Breast epithelium (tissue), 4 donors: ENCODE results near the gene ITGA8. TPM values are rescaled to one million over a fixed set of nuclear protein-coding genes. Genes with fewer than 3 reads are reported as not detected.

ENCODE experiments used
- DNase-seq, 2 donors: peaks; one replicate each; pipeline ENCODE4 v3.0.0-alpha.2; 2019; ENCODE audit warnings: low spot score in 2 of 2
- H3K27ac ChIP-seq, 2 donors: fragments of 200-600 bp; sonication (generic) in 1 of 2; one replicate each; pipeline ENCODE4 v1.5.1; 2016 to 2019; ENCODE audit warnings: mild to moderate bottlenecking in 1 of 2
- H3K27me3 ChIP-seq, 2 donors: fragments of 200-600 bp; sonication (generic) in 1 of 2; one replicate each; pipeline versions ENCODE4 v1.5.1 to v1.6.0; 2017 to 2019; ENCODE audit warnings: control low read depth in 1 of 2, mild to moderate bottlenecking in 1 of 2
- H3K36me3 ChIP-seq: fragments of 200-600 bp; one replicate; pipeline ENCODE4 v1.5.1; 2019
- H3K4me1 ChIP-seq, 2 donors: fragments of 200-600 bp; sonication (generic); one replicate each; pipeline ENCODE4 v1.5.1; 2016 to 2019; ENCODE audit warnings: control low read depth in 1 of 2
- H3K4me3 ChIP-seq, 3 donors: fragments of 200-600 bp; sonication (generic); 1 replicate in 2 of 3; 2 replicates in 1 of 3; pipeline ENCODE4 v1.5.1; 2016 to 2019; ENCODE audit warnings: mild to moderate bottlenecking in 3 of 3, moderate library complexity in 2 of 3
- H3K9me3 ChIP-seq, 2 donors: fragments of 200-600 bp; sonication (generic) in 1 of 2; one replicate each; pipeline ENCODE4 v1.5.1; 2016 to 2019; ENCODE audit warnings: control low read depth in 1 of 2
- CTCF ChIP-seq, 3 donors: fragments of 450-650 bp; IDR thresholded peaks; one replicate each; pipeline ENCODE4 v1.5.1; 2016 to 2017; ENCODE audit warnings: antibody characterized with exemption in 3 of 3, mild to moderate bottlenecking in 3 of 3, moderate library complexity in 3 of 3
- POLR2A ChIP-seq: fragments of 450-650 bp; IDR thresholded peaks from one replicate; pipeline ENCODE4 v1.6.1; 2016; ENCODE audit warnings: antibody characterized with exemption, mild to moderate bottlenecking, moderate library complexity
- POLR2AphosphoS5 ChIP-seq, 3 donors: sonication (generic); formaldehyde crosslinking; IDR thresholded peaks; one replicate each; pipeline ENCODE4 v1.6.1; 2017; ENCODE audit warnings: antibody characterized with exemption in 3 of 3
- intact Hi-C: fragments of 100-400 bp; cut with DNase I; formaldehyde crosslinking; loops from one replicate; pipeline ENCODE4 v1.15.1; 2023; ENCODE audit warnings: low total_unique reads
- total RNA-seq, 3 donors: library from RNA; depleted of rRNA; stranded (reverse); fragments of >200 nt; gene quantifications; one replicate each; pipeline ENCODE4 v1.1.0, GENCODE V29; 2016

Gene ITGA8
- total RNA-seq, 3 donors from 2014 or later = 2.0 to 2.9 (median 2.6) TPM

- H3K36me3 ChIP-seq = no peaks in the 10 kb centered on the region
- no peaks in the 10 kb centered on the region for H3K4me1 ChIP-seq
- no peaks in the 10 kb centered on the region for H3K27me3 ChIP-seq
- H3K27ac ChIP-seq = no peak overlapping the region
- no peak for DNase-seq
- intact Hi-C loops = no loop called here
- TF ChIP-seq POLR2AphosphoS5 (IDR thresholded peaks at IDR 0.05) = no peak
- no peak for TF ChIP-seq CTCF (IDR thresholded peaks at IDR 0.05)
- no peak for TF ChIP-seq POLR2A
- H3K4me3 ChIP-seq = no peak overlapping the region
- H3K9me3 ChIP-seq = no peaks in the 10 kb centered on the region
These were observed 58.1 kb downstream of the ITGA8 start for GRCh38 chr10:15661574-15661973.

GRCh38 chr10:15660990-15661389 is 58.7 kb downstream of the ITGA8 start:
- H3K4me3 ChIP-seq = no peak overlapping the region
- TF ChIP-seq POLR2A = no peak
- no peak for TF ChIP-seq POLR2AphosphoS5 (IDR thresholded peaks at IDR 0.05)
- TF ChIP-seq CTCF (IDR thresholded peaks at IDR 0.05) = no peak
- DNase-seq = no peak
- intact Hi-C loops = no loop called here
- H3K36me3 ChIP-seq = no peaks in the 10 kb centered on the region
- no peaks in the 10 kb centered on the region for H3K9me3 ChIP-seq
- no peak overlapping the region for H3K27ac ChIP-seq
- H3K27me3 ChIP-seq = no peaks in the 10 kb centered on the region
- H3K4me1 ChIP-seq = no peaks in the 10 kb centered on the region

GRCh38 chr10:15658069-15658702 is 61.5 kb downstream of the ITGA8 start:
- Histone ChIP-seq H3K4me3 (no peak overlapping the region), H3K36me3 (no peaks in the 10 kb centered on the region), H3K27me3 (no peaks in the 10 kb centered on the region), H3K27ac (no peak overlapping the region), H3K9me3 (no peaks in the 10 kb centered on the region), H3K4me1 (no peaks in the 10 kb centered on the region)
- DNase-seq = no peak
- TF ChIP-seq POLR2A = no peak
- TF ChIP-seq POLR2AphosphoS5 (IDR thresholded peaks at IDR 0.05) = no peak
- no peak for TF ChIP-seq CTCF (IDR thresholded peaks at IDR 0.05)
- intact Hi-C loops = no loop called here

GRCh38 chr10:15652757-15653156 is 67.0 kb downstream of the ITGA8 start:
- DNase-seq = no peak
- Histone ChIP-seq H3K4me3 (no peak overlapping the region), H3K27me3 (no peaks in the 10 kb centered on the region), H3K4me1 (no peaks in the 10 kb centered on the region), H3K27ac (no peak overlapping the region), H3K9me3 (no peaks in the 10 kb centered on the region), H3K36me3 (no peaks in the 10 kb centered on the region)
- no peak for TF ChIP-seq CTCF (IDR thresholded peaks at IDR 0.05)
- no peak for TF ChIP-seq POLR2AphosphoS5 (IDR thresholded peaks at IDR 0.05)
- TF ChIP-seq POLR2A = no peak
- intact Hi-C loops = no loop called here

GRCh38 chr10:15652117-15652516 is 67.6 kb downstream of the ITGA8 start:
- intact Hi-C loops = no loop called here
- TF ChIP-seq POLR2AphosphoS5 (IDR thresholded peaks at IDR 0.05) = no peak
- TF ChIP-seq CTCF (IDR thresholded peaks at IDR 0.05) = no peak
- TF ChIP-seq POLR2A = no peak
- no peaks in the 10 kb centered on the region for H3K4me1 ChIP-seq
- H3K9me3 ChIP-seq = no peaks in the 10 kb centered on the region
- H3K27me3 ChIP-seq = no peaks in the 10 kb centered on the region
- no peak overlapping the region for H3K27ac ChIP-seq
- DNase-seq = no peak
- no peak overlapping the region for H3K4me3 ChIP-seq
- H3K36me3 ChIP-seq = no peaks in the 10 kb centered on the region
